OCI-LY3 (cell line): ENCODE results near the gene FBXO2.

Source experiments
- H2AFZ ChIP-seq: fragments of 200-600, 300-600 bp; shearing (Covaris generic); 2 replicates; pipeline ENCODE4 v1.6.0; 2014; ENCODE audit warnings: antibody characterized with exemption, low read depth, low read length
- H3K27ac ChIP-seq: fragments of 200-600, 300-600 bp; sonication (generic); 2 replicates; pipeline ENCODE4 v1.5.1; 2014; ENCODE audit warnings: mild to moderate bottlenecking, low read length, moderate library complexity, mixed read lengths
- H3K27me3 ChIP-seq: fragments of 200-600, 300-600 bp; sonication (generic); 2 replicates; pipeline ENCODE4 v1.6.1; 2014; ENCODE audit warnings: low read depth, low read length, mixed read lengths
- H3K36me3 ChIP-seq: fragments of 200-600, 300-600 bp; sonication (generic); replicated peaks from 2 replicates; pipeline ENCODE3; 2014; ENCODE audit warnings: low read depth, low read length, mixed read lengths
- H3K4me1 ChIP-seq: fragments of 300-600, 200-600 bp; sonication (generic); 2 replicates; pipeline ENCODE4 v1.6.1; 2014; ENCODE audit warnings: low read length, mixed read lengths
- H3K4me2 ChIP-seq: fragments of 200-600, 300-600 bp; sonication (generic); 2 replicates; pipeline ENCODE4 v1.6.1; 2014; ENCODE audit warnings: low read length, mixed read lengths
- H3K4me3 ChIP-seq: fragments of 300-600, 200-600 bp; sonication (generic); 2 replicates; pipeline ENCODE4 v1.5.1; 2014; ENCODE audit warnings: antibody characterized with exemption, mild to moderate bottlenecking, low read length, moderate library complexity
- H3K79me2 ChIP-seq: fragments of 300-600, 200-600 bp; shearing (Covaris generic); 2 replicates; pipeline ENCODE4 v1.6.1; 2014; ENCODE audit warnings: mild to moderate bottlenecking, low read length, mixed read lengths
- H3K9ac ChIP-seq: fragments of 300-600, 200-600 bp; shearing (Covaris generic); 2 replicates; pipeline ENCODE4 v1.6.0; 2014; ENCODE audit warnings: mild to moderate bottlenecking, low read length, moderate library complexity
- H3K9me3 ChIP-seq: fragments of 200-600, 300-600 bp; shearing (Covaris generic); 2 replicates; pipeline ENCODE4 v1.6.1; 2014; ENCODE audit warnings: low read length, mixed read lengths; ENCODE audit not compliant: insufficient read depth
- H4K20me1 ChIP-seq: fragments of 200-600, 300-600 bp; sonication (generic); 2 replicates; pipeline ENCODE4 v1.6.1; 2016; ENCODE audit warnings: low read length, mixed read lengths; ENCODE audit not compliant: insufficient read depth
- CTCF ChIP-seq: fragments of 200-600, 300-600 bp; sonication (generic); IDR thresholded peaks from 2 replicates; pipeline ENCODE4 v1.5.1; 2014; ENCODE audit warnings: antibody characterized with exemption, low read length, low read depth
- EZH2phosphoT487 ChIP-seq: fragments of 200-600 bp; shearing (Covaris generic); IDR thresholded peaks from 2 replicates; pipeline ENCODE4 v1.6.1; 2018; ENCODE audit warnings: antibody characterized with exemption, mixed run types, low read depth

Gene FBXO2

GRCh38 chr1:11674488-11674887, 20.3 kb upstream of the FBXO2 start:
- H3K9ac ChIP-seq, result no peak overlapping the region
- peaks cover 9% of the 10 kb centered on the region for H3K36me3 ChIP-seq
- no peaks in the 10 kb centered on the region for H3K79me2 ChIP-seq
- no peak for TF ChIP-seq EZH2phosphoT487
- no peaks in the 10 kb centered on the region for H4K20me1 ChIP-seq
- H3K4me2 ChIP-seq, result no peak overlapping the region
- H3K4me1 ChIP-seq, result peaks cover 15% of the 10 kb centered on the region
- H2AFZ ChIP-seq, result no peak overlapping the region
- H3K27ac ChIP-seq, result no peak overlapping the region
- no peak overlapping the region for H3K4me3 ChIP-seq
- no peaks in the 10 kb centered on the region for H3K27me3 ChIP-seq
- no peaks in the 10 kb centered on the region for H3K9me3 ChIP-seq

GRCh38 chr1:11673089-11673769, 19.0 kb upstream of the FBXO2 start:
- Histone ChIP-seq H3K4me3 (no peak overlapping the region), H3K9me3 (no peaks in the 10 kb centered on the region), H3K27ac (no peak overlapping the region), H4K20me1 (no peaks in the 10 kb centered on the region), H3K4me1 (peaks cover 15% of the 10 kb centered on the region), H3K79me2 (no peaks in the 10 kb centered on the region), H3K4me2 (no peak overlapping the region), H2AFZ (no peak overlapping the region), H3K9ac (no peak overlapping the region), H3K36me3 (peaks cover 9% of the 10 kb centered on the region), H3K27me3 (no peaks in the 10 kb centered on the region)
- TF ChIP-seq EZH2phosphoT487, result no peak
- TF ChIP-seq CTCF, result no peak

- H3K27me3 ChIP-seq, result no peaks in the 10 kb centered on the region
- no peaks in the 10 kb centered on the region for H4K20me1 ChIP-seq
- H3K27ac ChIP-seq, result no peak overlapping the region
- no peaks in the 10 kb centered on the region for H3K79me2 ChIP-seq
- H3K4me3 ChIP-seq, result no peak overlapping the region
- no peak overlapping the region for H3K9ac ChIP-seq
- no peak for TF ChIP-seq CTCF
- no peak for TF ChIP-seq EZH2phosphoT487
- H3K4me2 ChIP-seq, result no peak overlapping the region
- no peak overlapping the region for H2AFZ ChIP-seq
- H3K4me1 ChIP-seq, result peaks cover 15% of the 10 kb centered on the region
- H3K9me3 ChIP-seq, result no peaks in the 10 kb centered on the region
- peaks cover 9% of the 10 kb centered on the region for H3K36me3 ChIP-seq
Measured at GRCh38 chr1:11671544-11672286, 17.5 kb upstream of the FBXO2 start.

GRCh38 chr1:11671205-11671543, 16.9 kb upstream of the FBXO2 start:
- Histone ChIP-seq H3K9ac (no peak overlapping the region), H4K20me1 (no peaks in the 10 kb centered on the region), H3K27ac (peak overlapping the region; percentile 54; the same call in 1 of the 2 replicates), H3K36me3 (peaks cover 9% of the 10 kb centered on the region), H2AFZ (no peak overlapping the region), H3K79me2 (no peaks in the 10 kb centered on the region), H3K4me1 (peaks cover 15% of the 10 kb centered on the region), H3K9me3 (no peaks in the 10 kb centered on the region), H3K4me2 (no peak overlapping the region), H3K4me3 (no peak overlapping the region), H3K27me3 (no peaks in the 10 kb centered on the region)
- TF ChIP-seq CTCF (no peak), EZH2phosphoT487 (no peak)
